AG09319 (cell line): ENCODE data around the gene SMIM45.

Experiments
- DNase-seq: peaks from one replicate; pipeline ENCODE4 v3.0.0-alpha.2; 2010; ENCODE audit warnings: low read depth; ENCODE audit errors: extremely low read depth
- TF ChIP-seq, protein P1 (sequence below): IDR thresholded peaks from 2 replicates; pipeline ENCODE4 v1.5.1; 2011; ENCODE audit warnings: low read depth, mild to moderate bottlenecking, inconsistent platforms, low read length, moderate library complexity

Gene SMIM45

DNA sequence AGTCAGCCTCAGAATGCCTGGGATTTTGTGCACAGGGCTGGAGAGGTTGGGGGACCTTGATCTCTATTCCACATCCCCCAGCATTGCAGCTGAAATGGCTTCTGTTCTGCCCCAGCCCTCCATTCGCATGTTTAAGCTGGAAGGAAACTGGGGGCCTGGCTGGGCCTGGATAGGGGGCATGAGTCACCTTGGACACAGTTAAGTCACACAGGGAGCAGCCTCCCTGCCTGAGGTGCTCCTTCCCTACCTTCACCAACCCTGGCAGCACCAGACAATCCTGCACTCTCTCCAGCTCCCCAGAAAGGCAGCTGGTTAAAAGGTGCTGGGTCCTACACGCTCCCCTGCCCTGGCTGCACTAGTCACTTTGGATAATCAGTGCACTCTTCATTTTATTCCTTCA, 763 bp downstream of the SMIM45 start:
- no peak for DNase-seq
- TF ChIP-seq, protein P1, sequence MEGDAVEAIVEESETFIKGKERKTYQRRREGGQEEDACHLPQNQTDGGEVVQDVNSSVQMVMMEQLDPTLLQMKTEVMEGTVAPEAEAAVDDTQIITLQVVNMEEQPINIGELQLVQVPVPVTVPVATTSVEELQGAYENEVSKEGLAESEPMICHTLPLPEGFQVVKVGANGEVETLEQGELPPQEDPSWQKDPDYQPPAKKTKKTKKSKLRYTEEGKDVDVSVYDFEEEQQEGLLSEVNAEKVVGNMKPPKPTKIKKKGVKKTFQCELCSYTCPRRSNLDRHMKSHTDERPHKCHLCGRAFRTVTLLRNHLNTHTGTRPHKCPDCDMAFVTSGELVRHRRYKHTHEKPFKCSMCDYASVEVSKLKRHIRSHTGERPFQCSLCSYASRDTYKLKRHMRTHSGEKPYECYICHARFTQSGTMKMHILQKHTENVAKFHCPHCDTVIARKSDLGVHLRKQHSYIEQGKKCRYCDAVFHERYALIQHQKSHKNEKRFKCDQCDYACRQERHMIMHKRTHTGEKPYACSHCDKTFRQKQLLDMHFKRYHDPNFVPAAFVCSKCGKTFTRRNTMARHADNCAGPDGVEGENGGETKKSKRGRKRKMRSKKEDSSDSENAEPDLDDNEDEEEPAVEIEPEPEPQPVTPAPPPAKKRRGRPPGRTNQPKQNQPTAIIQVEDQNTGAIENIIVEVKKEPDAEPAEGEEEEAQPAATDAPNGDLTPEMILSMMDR = no peak

DNA sequence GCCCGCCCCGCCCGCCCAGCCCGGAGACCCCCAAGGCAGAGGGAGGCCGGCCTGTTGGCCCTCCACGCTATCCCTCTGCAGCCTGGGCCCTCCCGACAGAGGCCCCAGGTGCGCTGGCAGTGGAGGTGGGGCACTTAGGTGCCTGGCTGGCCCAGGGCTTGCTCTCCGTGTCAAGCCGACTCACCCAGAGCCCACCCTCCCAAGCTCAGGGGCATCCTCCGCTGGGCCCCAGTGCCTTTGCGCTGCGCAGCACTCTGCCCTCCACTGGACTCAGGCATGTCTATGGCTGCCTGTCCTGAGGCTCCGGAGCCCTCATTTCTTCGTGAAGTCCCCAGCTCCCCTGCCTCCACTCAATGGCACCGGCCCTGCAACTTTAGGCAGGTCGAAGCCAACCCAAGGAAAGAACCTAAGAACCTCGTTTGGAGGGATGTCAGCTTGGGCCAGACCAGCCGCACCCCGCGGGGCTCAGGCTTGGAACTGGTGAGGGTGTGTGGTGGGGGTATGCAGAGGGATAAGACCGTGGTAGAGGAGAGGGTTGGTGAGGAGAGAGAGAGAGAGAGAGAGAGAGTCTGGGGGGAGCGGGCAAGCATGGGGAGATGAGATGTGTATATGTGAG, 6.1 kb downstream of the SMIM45 start:
- DNase-seq = no peak
- TF ChIP-seq, protein P1 = no peak

DNA sequence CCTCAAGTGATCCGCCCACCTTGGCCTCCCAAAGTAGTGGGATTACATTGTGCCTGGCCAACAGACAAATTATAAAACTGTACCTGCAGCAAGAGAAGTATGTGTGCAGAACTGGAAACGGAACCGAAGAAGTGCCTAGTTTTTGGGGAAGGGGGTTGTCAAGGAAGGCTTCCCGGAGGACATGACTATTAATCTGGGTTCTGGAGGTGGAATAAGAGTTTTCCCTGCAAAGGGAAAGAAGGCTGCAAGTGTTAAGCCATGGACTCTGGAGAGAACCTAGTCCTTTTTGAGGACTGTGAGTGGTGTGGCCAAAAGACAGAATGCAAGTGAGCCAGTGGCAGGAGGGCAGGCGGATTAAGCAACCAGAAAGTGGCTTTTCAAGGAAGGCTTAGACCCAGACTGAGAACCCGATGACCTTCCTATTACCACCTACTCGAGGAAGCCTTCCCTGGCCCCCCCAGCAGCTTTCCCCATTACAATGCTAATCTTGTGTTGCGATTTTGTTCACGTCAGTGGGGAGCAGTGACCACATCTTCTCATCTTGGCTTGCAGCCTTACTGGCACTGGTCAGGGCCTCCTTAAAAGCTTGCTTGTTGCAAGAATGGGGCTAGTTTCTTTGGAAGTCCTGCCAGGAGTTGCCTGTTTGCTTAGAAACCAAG, 11.6 kb downstream of the SMIM45 start:
- no peak for DNase-seq
- TF ChIP-seq, protein P1 = no peak

DNA sequence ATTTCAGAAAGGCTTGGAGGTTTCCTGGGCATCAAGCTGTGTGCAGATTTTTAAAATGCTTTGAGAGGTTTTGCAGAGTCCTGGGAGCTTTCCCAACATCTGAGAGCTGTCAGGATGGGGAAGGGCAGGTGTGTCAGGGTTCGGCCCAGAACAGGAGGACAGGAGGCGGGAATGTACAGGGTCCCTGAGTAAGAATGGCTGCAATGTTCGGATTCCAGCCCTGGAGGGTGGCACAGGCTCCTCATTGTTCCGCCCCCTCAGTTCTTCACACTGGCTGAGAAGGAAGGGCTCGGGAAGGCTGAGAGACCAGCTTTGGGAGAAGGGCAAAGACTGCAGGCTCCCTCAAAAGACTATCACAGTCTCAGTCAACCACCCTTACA, 12.2 kb downstream of the SMIM45 start:
- no peak for DNase-seq
- TF ChIP-seq, protein P1 = no peak

DNA sequence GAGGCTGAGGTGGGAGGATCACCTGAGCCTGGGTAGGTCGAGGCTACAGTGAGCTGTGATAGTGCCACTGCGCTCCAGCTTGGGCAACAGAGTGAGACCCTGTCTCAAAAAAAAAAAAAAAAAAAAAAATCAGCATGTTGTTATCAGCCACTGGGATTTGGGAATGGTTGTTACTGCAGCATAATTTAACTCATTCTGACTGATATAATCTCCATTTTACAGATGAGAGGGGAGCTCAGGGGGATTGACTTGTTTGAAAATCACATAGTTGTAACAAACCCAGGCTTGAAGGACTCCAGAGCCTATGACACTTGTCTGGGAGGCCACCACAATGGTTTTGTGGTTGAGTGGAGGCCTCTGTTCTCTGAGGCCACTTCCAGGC, 14.3 kb downstream of the SMIM45 start:
- TF ChIP-seq, protein P1 = no peak

DNA sequence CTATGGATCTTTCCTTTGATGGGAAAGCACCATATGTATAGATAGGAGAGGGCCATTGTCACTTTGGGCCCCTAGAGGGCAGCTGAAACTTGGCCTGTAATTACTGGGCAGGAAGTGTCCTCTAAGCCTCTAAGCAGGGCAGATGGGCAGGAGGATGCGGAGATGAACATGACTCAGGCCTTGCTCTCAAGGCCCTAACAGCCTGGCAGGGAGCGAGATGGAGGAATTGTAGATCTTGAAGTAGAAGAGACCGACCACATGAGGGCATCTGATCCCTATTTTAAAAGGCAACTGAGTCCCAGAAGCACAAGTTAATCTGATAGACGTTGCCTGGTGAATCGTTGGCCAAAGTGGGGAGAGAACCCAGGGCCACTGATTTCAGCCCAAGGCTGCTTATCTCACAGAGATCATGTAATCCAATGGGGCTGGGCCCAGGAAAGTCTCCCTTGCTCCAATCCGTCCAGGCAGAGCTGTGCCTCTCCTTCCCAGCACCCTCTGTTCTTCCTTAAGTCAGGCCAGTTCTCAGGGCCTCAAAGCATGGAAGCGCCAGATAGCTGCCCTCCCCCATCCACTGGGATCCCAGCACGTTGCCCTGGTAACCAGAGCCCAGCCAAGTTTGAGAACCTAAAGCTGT, 14.8 kb downstream of the SMIM45 start:
- TF ChIP-seq, protein P1 = peak; percentile 47
- DNase-seq = peak; percentile 78

More for the DNA sequence above, 14.3 kb downstream of the SMIM45 start:
- no peak for DNase-seq

DNA sequence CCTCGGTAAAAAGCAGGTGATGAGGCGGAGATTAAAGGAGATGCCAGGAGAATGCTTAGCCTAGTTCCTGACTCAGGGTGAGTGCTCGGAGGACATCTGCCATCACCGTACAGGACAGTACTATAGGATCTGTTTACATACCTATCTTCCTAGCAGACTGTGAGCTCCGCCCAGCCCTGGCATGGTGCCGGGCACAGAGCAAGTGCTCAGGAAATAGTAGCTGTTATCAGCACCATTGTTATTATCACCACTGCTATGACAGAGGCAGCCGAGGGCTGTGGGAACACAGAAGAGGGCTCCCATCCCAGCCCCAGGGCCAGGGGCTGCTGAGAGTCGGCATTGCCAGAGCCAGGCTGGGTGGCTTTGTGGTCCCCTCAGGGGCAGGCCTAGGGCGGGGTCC, 16.7 kb downstream of the SMIM45 start:
- TF ChIP-seq, protein P1 = no peak
- no peak for DNase-seq
